Prostate gland (tissue), 2 donors: ENCODE measurements around the gene LRRC10B.

Experiments
- CTCF ChIP-seq, 4 experiments: fragments of 200-600 bp in 2 of 4; fragments of 450-650 bp in 2 of 4; sonication (generic) in 2 of 4; IDR thresholded peaks; 1 replicate in 3 of 4; 2 replicates in 1 of 4; pipeline ENCODE4 v1.5.1; 2016 to 2019; ENCODE audit warnings: antibody characterized with exemption in 4 of 4, mild to moderate bottlenecking in 2 of 4, moderate library complexity in 2 of 4
- POLR2A ChIP-seq: fragments of 450-650 bp; IDR thresholded peaks from one replicate; pipeline ENCODE4 v1.6.1; 2016; ENCODE audit warnings: antibody characterized with exemption, mild to moderate bottlenecking
- POLR2AphosphoS5 ChIP-seq: sonication (generic); formaldehyde crosslinking; IDR thresholded peaks from one replicate; pipeline ENCODE4 v1.6.1; 2017; ENCODE audit warnings: antibody characterized with exemption

GRCh38 chr11:61549662-61550568 lies 41.4 kb downstream of the LRRC10B start:
- TF ChIP-seq CTCF (IDR thresholded peaks at IDR 0.05) (no peak), POLR2A (no peak), POLR2AphosphoS5 (no peak)
